Measurements from ENCODE around the gene TRIM3.

Gene TRIM3

GRCh38 chr11:6438979-6439571 is 34.7 kb downstream of the TRIM3 start:
- DNase-seq (ENCODE audit: low read depth) = peak; percentile 52
- TF ChIP-seq, protein P1, sequence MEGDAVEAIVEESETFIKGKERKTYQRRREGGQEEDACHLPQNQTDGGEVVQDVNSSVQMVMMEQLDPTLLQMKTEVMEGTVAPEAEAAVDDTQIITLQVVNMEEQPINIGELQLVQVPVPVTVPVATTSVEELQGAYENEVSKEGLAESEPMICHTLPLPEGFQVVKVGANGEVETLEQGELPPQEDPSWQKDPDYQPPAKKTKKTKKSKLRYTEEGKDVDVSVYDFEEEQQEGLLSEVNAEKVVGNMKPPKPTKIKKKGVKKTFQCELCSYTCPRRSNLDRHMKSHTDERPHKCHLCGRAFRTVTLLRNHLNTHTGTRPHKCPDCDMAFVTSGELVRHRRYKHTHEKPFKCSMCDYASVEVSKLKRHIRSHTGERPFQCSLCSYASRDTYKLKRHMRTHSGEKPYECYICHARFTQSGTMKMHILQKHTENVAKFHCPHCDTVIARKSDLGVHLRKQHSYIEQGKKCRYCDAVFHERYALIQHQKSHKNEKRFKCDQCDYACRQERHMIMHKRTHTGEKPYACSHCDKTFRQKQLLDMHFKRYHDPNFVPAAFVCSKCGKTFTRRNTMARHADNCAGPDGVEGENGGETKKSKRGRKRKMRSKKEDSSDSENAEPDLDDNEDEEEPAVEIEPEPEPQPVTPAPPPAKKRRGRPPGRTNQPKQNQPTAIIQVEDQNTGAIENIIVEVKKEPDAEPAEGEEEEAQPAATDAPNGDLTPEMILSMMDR (IDR thresholded peaks at IDR 0.05; ENCODE audit: insufficient read depth, low read depth, low read length, missing control alignments) = peak; percentile 63
- no peak overlapping the region for H3K4me3 ChIP-seq (ENCODE audit: low read depth, low read length)

DNA sequence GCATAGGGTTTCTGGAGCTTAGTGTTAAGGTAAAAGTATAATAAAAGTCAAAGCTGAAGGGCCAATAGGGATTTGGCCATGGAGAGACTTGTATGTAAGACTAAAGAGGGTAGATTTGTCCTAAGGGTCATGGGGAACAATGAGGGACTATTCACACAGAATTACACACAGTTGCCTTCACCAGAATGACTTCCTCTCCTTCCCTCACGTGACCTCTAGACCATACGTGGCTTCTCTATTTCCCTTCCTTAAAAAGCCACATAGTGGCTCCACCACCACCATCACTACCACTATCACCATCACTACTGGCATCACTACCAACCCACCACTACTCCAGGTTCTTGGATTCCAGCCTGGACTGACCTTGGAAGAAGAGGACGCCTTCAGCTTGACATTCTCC is 35.7 kb downstream of the TRIM3 start:
- peak; percentile 17 for DNase-seq (ENCODE audit: low read depth)
- TF ChIP-seq, protein P1 (IDR thresholded peaks at IDR 0.05; ENCODE audit: insufficient read depth, low read depth, low read length, missing control alignments) = no peak
- H3K4me3 ChIP-seq (ENCODE audit: low read depth, low read length) = no peak overlapping the region

DNA sequence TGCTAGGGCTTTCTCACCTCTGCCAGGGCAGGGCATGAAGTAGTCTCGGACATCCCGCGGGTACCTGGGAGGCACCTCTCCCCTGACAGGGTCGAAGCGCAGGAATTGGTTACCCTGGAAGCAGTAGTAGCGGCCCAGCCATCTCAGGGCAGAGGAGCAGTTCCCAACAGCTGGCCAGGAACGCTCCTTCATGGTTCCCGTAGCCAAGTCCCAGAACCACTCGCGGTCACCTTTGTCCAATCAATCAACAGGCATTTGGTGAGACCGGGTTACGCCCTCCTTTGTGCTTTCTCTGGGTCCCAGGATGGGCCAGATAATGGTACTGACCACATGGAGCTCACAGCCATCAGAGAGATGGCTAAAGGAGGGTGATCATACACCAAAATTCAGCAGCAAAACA is 36.3 kb downstream of the TRIM3 start:
- TF ChIP-seq, protein P1 (IDR thresholded peaks at IDR 0.05; ENCODE audit: insufficient read depth, low read depth, low read length, missing control alignments) = no peak
- no peak for DNase-seq (ENCODE audit: low read depth)

DNA sequence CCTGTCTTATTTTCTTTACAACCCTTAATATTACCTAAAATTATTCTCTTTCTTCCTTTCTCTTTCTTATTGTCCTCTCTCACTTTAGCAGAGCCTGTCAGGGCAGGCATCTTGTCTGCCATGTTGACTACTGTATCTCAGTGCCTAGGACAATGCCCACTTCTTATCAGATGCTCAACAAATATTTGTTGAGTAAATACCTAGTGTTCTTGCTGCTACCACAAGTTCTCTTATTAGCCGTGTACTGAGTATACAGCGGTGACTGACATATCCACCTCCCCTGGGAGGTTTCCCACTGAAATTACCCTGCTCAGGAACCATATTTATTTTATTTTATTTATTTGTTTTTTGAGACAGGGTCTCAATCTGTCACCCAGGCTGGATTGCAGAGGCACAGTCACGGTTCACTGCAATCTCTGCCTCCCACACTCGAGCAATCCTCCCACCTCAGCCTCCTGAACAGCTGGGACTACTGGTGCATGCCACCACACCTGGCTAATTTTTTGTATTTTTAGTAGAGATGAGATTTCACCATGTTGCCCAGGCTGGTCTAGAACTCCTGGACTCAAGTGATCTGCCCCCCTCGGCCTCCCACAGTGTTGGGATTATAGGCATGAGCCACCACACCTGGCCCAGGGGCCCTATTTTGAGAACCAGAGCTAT is 39.6 kb downstream of the TRIM3 start:
- peak; percentile 55 for DNase-seq (ENCODE audit: low read depth)
- TF ChIP-seq, protein P1 (IDR thresholded peaks at IDR 0.05; ENCODE audit: insufficient read depth, low read depth, low read length, missing control alignments) = no peak
- no peak overlapping the region for H3K4me3 ChIP-seq (ENCODE audit: low read depth, low read length)

More for the DNA sequence above, 36.3 kb downstream of the TRIM3 start:
- no peak overlapping the region for H3K4me3 ChIP-seq (ENCODE audit: low read depth, low read length)

DNA sequence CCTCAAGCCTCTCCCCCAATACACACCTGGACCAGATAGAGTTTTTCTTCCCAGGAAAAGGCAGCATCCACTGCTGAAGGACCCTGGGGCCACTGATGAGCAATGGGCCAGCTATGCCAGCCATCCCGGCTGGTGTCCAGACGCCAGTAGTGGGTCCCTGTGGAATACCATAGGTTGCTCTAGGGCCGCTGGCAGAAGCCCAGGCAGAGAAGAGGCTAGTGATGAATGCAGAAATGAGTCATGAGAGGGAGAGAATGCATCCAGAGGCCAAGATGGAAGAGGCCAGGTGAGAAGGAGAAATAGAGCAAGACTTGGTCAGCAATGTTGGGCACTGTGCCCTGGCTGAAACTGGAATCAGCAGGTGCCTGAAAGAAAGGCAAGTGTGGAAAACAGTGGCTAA is 41.9 kb downstream of the TRIM3 start:
- TF ChIP-seq, protein P1 (IDR thresholded peaks at IDR 0.05; ENCODE audit: insufficient read depth, low read depth, low read length, missing control alignments) = no peak
- DNase-seq (ENCODE audit: low read depth) = no peak
- H3K4me3 ChIP-seq (ENCODE audit: low read depth, low read length) = no peak overlapping the region

DNA sequence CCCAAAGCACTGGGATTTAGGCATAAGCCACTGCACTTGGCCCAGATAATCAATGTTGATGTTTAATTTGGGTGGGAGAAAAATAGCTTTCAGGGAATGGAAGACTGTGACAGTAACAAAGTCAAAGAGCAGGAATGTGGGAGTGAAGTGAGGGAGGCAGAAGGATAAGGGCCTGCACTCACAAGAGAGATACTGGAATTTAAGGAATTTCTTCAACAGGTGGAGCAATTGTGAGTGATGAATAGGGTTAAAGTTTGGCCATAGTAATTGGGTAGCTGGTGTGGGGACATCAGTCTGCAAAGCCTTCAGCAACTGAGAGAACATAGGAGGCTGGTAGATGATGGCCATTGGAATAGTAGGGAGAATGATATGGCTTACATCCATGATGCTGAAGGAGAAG is 46.2 kb downstream of the TRIM3 start:
- TF ChIP-seq, protein P1 (IDR thresholded peaks at IDR 0.05; ENCODE audit: insufficient read depth, low read depth, low read length, missing control alignments) = no peak
- no peak for DNase-seq (ENCODE audit: low read depth)
- H3K4me3 ChIP-seq (ENCODE audit: low read depth, low read length) = no peak overlapping the region

DNA sequence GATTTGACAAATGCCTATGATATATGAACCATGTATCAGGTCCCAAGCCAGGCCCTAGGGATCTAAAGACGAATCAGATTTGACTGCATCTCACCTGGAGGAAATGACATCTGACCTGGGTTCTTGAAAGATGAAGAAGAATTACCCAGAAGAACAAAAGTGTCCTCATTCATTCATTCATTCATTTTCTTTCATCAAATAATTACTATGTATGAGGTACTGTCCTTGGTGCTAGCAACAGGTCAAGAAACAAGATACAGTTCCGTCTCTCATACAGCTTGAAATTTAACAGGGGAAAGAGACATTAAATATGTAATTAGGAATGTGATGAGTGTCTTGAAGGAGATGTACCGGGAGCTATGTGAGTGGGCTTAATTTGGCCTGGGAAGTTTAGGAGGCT is 53.1 kb downstream of the TRIM3 start:
- DNase-seq (ENCODE audit: low read depth) = no peak
- TF ChIP-seq, protein P1 (IDR thresholded peaks at IDR 0.05; ENCODE audit: insufficient read depth, low read depth, low read length, missing control alignments) = no peak
- H3K4me3 ChIP-seq (ENCODE audit: low read depth, low read length) = no peak overlapping the region

Data from GM12865 (cell line).